ENCODE data around the gene LCN1.

Gene LCN1

DNA sequence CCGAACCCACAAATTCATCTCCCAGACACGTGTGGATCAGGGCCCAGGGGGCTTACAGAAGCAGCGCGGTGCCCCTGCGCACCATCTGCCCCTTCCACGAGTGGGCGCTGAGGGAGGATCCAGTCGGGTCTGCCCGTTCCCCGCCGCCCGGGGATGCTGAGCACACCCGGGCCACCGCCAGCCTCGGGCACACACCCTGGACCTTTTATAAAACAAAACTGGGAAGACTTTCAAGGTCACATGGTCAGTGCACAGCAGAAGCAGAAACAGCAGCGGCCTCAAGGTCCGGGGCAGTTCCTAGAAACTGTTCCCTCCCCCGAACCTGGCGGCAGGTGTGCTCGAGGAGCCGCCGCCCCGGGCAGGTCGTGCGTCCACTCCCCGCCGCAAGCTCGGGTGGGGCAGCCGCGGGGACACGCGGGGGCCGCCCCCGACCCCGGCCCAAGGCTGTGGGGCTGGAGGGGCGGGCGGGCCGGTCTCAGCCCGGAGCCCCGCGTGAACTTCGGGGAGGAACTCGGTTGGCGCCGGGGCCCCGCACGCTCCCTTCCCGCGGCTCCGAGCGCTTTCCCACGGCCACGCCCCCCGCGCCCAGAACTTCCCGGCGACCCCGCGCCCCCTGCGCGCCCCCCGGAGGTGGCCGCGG is 42.3 kb upstream of the LCN1 start:
- H3F3A ChIP-seq (ENCODE audit: insufficient read depth) = no peaks in the 10 kb centered on the region
- TF ChIP-seq CTCF (IDR thresholded peaks at IDR 0.05; ENCODE audit: insufficient read depth, low read length, poor library complexity, severe bottlenecking) = no peak
- no peak for TF ChIP-seq EZH2phosphoT487 (conservative IDR thresholded peaks at IDR 0.05; ENCODE audit: low read length)
- H3K27me3 ChIP-seq (ENCODE audit: low read length) = no peaks in the 10 kb centered on the region
- no peak overlapping the region for H3K27ac ChIP-seq (ENCODE audit: low read depth, low read length)
- H4K20me1 ChIP-seq (ENCODE audit: low read depth, low read length) = no peaks in the 10 kb centered on the region
- H3K9me2 ChIP-seq (replicated peaks; ENCODE audit: insufficient read depth, low read length) = no peaks in the 10 kb centered on the region
- no peaks in the 10 kb centered on the region for H3K9me3 ChIP-seq (ENCODE audit: insufficient read depth, low read length)
- H3K4me2 ChIP-seq (ENCODE audit: low read depth, low read length, poor library complexity, severe bottlenecking) = no peak overlapping the region
- H3K4me3 ChIP-seq (ENCODE audit: insufficient read depth, low read length, poor library complexity, severe bottlenecking) = no peak overlapping the region
- no peaks in the 10 kb centered on the region for H3K79me2 ChIP-seq (ENCODE audit: insufficient read depth, low read length)
- H3K9ac ChIP-seq (ENCODE audit: low read length) = no peak overlapping the region
- no peaks in the 10 kb centered on the region for H3K36me3 ChIP-seq (ENCODE audit: low read length)
- no peak overlapping the region for H2AFZ ChIP-seq (ENCODE audit: low read depth, low read length, severe bottlenecking)

GRCh38 chr9:135479469-135480052 is 41.7 kb upstream of the LCN1 start, which contains the start of gene PPP1R26:
Gene PPP1R26, plus strand, starts transcription at chr9:135479782. Its CDS starts 4,729 bp downstream, at chr9:135484511.
- H3K9me3 ChIP-seq (ENCODE audit: insufficient read depth, low read length) = no peaks in the 10 kb centered on the region
- no peak within 1 kb of the TSS for H3K27ac ChIP-seq (ENCODE audit: low read depth, low read length)
- no peaks in the 10 kb centered on the region for H3K79me2 ChIP-seq (ENCODE audit: insufficient read depth, low read length)
- H3K9ac ChIP-seq (ENCODE audit: low read length) = no peak within 1 kb of the TSS
- no peak for TF ChIP-seq CTCF (IDR thresholded peaks at IDR 0.05; ENCODE audit: insufficient read depth, low read length, poor library complexity, severe bottlenecking)
- TF ChIP-seq EZH2phosphoT487 (conservative IDR thresholded peaks at IDR 0.05; ENCODE audit: low read length) = no peak
- H3K27me3 ChIP-seq (ENCODE audit: low read length) = no peaks in the 10 kb centered on the region
- no peaks in the 10 kb centered on the region for H3K36me3 ChIP-seq (ENCODE audit: low read length)
- H3K4me3 ChIP-seq (ENCODE audit: insufficient read depth, low read length, poor library complexity, severe bottlenecking) = no peak within 1 kb of the TSS
- no peaks in the 10 kb centered on the region for H3F3A ChIP-seq (ENCODE audit: insufficient read depth)
- H3K9me2 ChIP-seq (replicated peaks; ENCODE audit: insufficient read depth, low read length) = no peaks in the 10 kb centered on the region
- no peak within 1 kb of the TSS for H2AFZ ChIP-seq (ENCODE audit: low read depth, low read length, severe bottlenecking)
- no peak within 1 kb of the TSS for H3K4me2 ChIP-seq (ENCODE audit: low read depth, low read length, poor library complexity, severe bottlenecking)
- H4K20me1 ChIP-seq (ENCODE audit: low read depth, low read length) = no peaks in the 10 kb centered on the region

- no peaks in the 10 kb centered on the region for H4K20me1 ChIP-seq (ENCODE audit: low read depth, low read length)
- H3K4me3 ChIP-seq (ENCODE audit: insufficient read depth, low read length, poor library complexity, severe bottlenecking) = no peak overlapping the region
- no peak overlapping the region for H3K27ac ChIP-seq (ENCODE audit: low read depth, low read length)
- no peak overlapping the region for H3K4me2 ChIP-seq (ENCODE audit: low read depth, low read length, poor library complexity, severe bottlenecking)
- H3K27me3 ChIP-seq (ENCODE audit: low read length) = no peaks in the 10 kb centered on the region
- no peaks in the 10 kb centered on the region for H3K9me2 ChIP-seq (replicated peaks; ENCODE audit: insufficient read depth, low read length)
- H3F3A ChIP-seq (ENCODE audit: insufficient read depth) = no peaks in the 10 kb centered on the region
- no peak overlapping the region for H2AFZ ChIP-seq (ENCODE audit: low read depth, low read length, severe bottlenecking)
- TF ChIP-seq EZH2phosphoT487 (conservative IDR thresholded peaks at IDR 0.05; ENCODE audit: low read length) (no peak), CTCF (IDR thresholded peaks at IDR 0.05; ENCODE audit: insufficient read depth, low read length, poor library complexity, severe bottlenecking) (no peak)
- H3K9me3 ChIP-seq (ENCODE audit: insufficient read depth, low read length) = no peaks in the 10 kb centered on the region
- no peaks in the 10 kb centered on the region for H3K79me2 ChIP-seq (ENCODE audit: insufficient read depth, low read length)
- H3K9ac ChIP-seq (ENCODE audit: low read length) = no peak overlapping the region
- no peaks in the 10 kb centered on the region for H3K36me3 ChIP-seq (ENCODE audit: low read length)
These were observed 40.9 kb upstream of the LCN1 start for GRCh38 chr9:135480071-135480939.

Data from SU-DHL-6 (cell line).